Measurements from ENCODE around the gene LRIT1.

Gene LRIT1

GRCh38 chr10:84202349-84202748 is 39.0 kb downstream of the LRIT1 start:
- H3K4me3 ChIP-seq (ENCODE audit: low read depth, low read length), result no peak overlapping the region
- no peak for TF ChIP-seq CTCF (IDR thresholded peaks at IDR 0.05; ENCODE audit: low read depth, low read length)

DNA sequence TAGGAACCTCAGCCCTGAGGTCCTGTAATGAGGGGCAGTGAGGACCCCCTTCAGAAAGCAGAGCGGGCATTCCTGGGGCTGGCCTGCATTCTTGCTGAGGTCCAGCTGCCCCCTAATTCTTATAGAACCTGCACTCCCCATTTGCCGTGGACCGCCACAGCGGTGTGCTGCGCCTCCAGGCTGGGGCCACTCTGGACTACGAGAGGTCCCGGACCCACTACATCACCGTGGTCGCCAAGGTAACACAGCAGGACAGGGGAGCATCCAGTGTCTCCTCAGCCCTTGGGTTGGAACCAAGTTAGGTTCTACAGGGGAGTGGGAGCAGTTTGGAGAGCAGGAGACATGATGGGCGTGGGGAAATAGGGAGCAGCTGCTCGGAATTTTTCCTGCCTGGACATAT is 39.7 kb downstream of the LRIT1 start:
- no peak for TF ChIP-seq CTCF (IDR thresholded peaks at IDR 0.05; ENCODE audit: low read depth, low read length)
- H3K4me3 ChIP-seq (ENCODE audit: low read depth, low read length), result no peak overlapping the region

- no peak overlapping the region for H3K4me3 ChIP-seq (ENCODE audit: low read depth, low read length)
- TF ChIP-seq CTCF (IDR thresholded peaks at IDR 0.05; ENCODE audit: low read depth, low read length), result no peak
Observed at GRCh38 chr10:84201244-84201606, 40.1 kb downstream of the LRIT1 start.

DNA sequence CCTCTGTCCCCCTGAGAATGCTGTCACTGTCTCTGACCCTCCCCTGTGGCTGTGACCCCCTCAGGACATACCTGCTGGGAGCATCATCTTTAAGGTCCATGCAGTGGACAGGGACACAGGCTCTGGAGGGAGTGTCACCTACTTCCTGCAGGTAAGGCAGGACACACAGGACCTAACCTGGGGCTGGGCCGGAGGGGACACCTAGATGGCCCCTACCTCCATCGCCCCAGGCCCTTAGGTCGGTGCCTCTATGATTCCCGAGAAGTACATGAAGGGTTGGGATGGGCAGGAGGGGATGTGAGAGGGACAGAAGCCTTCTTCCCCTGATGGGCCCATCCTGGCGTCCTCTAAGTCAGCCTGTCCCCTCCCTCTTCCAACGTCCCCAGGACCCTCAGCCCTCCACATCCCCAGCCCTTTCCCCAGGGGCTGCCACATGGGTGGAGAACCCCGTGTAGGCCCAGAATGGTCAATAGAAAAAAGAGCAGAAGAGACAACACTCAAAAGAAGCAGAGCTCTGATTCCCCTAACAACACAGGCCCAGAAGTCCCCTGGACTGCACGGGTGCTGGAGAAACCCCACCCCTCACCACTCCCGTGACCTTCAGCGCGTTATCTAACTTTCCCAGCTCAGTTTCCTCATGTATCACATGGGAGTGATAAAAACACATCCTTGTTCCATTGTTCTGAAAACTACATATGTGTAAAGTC is 40.7 kb downstream of the LRIT1 start:
- H3K4me3 ChIP-seq (ENCODE audit: low read depth, low read length), result no peak overlapping the region
- no peak for TF ChIP-seq CTCF (IDR thresholded peaks at IDR 0.05; ENCODE audit: low read depth, low read length)

- H3K4me3 ChIP-seq (ENCODE audit: low read depth, low read length), result no peak overlapping the region
- no peak for TF ChIP-seq CTCF (IDR thresholded peaks at IDR 0.05; ENCODE audit: low read depth, low read length)
Observed at GRCh38 chr10:84198206-84198915, 43.0 kb downstream of the LRIT1 start.

DNA sequence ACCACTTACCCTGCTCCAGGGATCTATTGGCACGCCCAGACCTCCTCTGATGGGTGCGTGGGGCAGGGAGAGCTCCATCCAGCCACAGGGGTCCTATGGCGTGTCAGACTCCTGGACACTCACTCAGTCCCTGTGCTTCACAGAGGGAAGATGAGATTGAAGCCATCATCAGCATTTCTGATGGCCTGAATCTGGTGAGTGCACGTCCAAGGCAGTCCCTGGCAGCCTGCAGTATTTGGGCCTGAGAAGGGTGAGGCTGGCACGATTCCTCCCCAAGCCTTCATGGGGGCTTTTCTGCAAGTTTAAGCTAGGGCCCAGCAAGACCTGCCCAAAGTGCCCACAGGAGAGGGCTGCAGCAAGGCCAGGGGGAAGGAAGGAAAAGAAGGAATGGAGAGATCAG is 43.7 kb downstream of the LRIT1 start:
- no peak overlapping the region for H3K4me3 ChIP-seq (ENCODE audit: low read depth, low read length)
- no peak for TF ChIP-seq CTCF (IDR thresholded peaks at IDR 0.05; ENCODE audit: low read depth, low read length)

DNA sequence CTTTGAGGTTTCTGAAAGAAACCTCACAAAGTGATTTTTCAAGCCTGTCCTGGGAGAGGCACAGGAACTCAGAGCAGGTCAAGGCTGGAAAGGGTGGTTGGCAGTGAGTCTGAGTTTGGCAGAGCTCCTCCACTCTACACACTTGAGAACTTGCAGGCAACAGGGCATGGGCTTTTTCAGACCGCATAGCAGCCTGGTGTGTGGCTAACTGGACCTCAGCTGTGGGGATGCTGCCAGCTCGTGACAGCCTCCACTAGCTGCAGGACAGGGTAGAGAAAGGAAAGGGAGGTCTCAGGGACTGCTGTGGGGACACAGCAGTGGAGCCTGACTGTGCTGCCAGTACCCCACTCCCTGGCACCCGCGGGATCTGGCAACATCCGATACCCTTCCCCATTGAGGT is 44.4 kb downstream of the LRIT1 start:
- H3K4me3 ChIP-seq (ENCODE audit: low read depth, low read length), result no peak overlapping the region
- TF ChIP-seq CTCF (IDR thresholded peaks at IDR 0.05; ENCODE audit: low read depth, low read length), result no peak
